Fibroblast of skin of right quadriceps (primary cell): ENCODE results near the gene RBM23.
"Not testable (repeated sequence)": the region's sequence is repeated elsewhere in the genome, so short reads cannot be mapped to it uniquely, and the experiment has no call there.

ENCODE experiments used
- DNase-seq: peaks from one replicate; pipeline ENCODE4 v3.0.0-alpha.2; 2013

Gene RBM23

GRCh38 chr14:22860377-22860776, 58.6 kb downstream of the RBM23 start:
- not testable (repeated sequence) for DNase-seq

- no peak for DNase-seq
Observed at GRCh38 chr14:22856428-22856827, 62.5 kb downstream of the RBM23 start.

GRCh38 chr14:22854963-22855724, 63.8 kb downstream of the RBM23 start:
- no peak for DNase-seq

GRCh38 chr14:22854296-22854695, 64.7 kb downstream of the RBM23 start:
- not testable (repeated sequence) for DNase-seq

GRCh38 chr14:22852940-22853767, 65.8 kb downstream of the RBM23 start:
- DNase-seq: peak; percentile 81

GRCh38 chr14:22852599-22852939, 66.4 kb downstream of the RBM23 start:
- no peak for DNase-seq

GRCh38 chr14:22852178-22852577, 66.8 kb downstream of the RBM23 start:
- not testable (repeated sequence) for DNase-seq

- DNase-seq: peak; percentile 82
Observed at GRCh38 chr14:22850944-22851764, 67.8 kb downstream of the RBM23 start.

- DNase-seq: no peak
Observed at GRCh38 chr14:22849212-22849819, 69.6 kb downstream of the RBM23 start.

- peak; percentile 88 for DNase-seq
Observed at GRCh38 chr14:22848351-22849164, 70.4 kb downstream of the RBM23 start.

- DNase-seq: peak; percentile 52
Observed at GRCh38 chr14:22847661-22848341, 71.1 kb downstream of the RBM23 start.

GRCh38 chr14:22846811-22847307, 72.1 kb downstream of the RBM23 start:
- no peak for DNase-seq

GRCh38 chr14:22845821-22846625, 72.9 kb downstream of the RBM23 start:
- no peak for DNase-seq

- DNase-seq: no peak
Observed at GRCh38 chr14:22845103-22845394, 73.9 kb downstream of the RBM23 start.

GRCh38 chr14:22844221-22845102, 74.5 kb downstream of the RBM23 start:
- DNase-seq: no peak
